Jurkat, Clone E6-1 (cell line): ENCODE measurements around the gene DCDC2C.

Source experiments
- DNase-seq: peaks from one replicate; pipeline ENCODE4 v3.0.0-alpha.2; 2011; ENCODE audit warnings: low read depth, low spot score
- H3K4me3 ChIP-seq: 2 replicates; pipeline ENCODE4 v1.5.1; 2011; ENCODE audit warnings: mild to moderate bottlenecking, low read length, control low read depth, moderate library complexity

The DCDC2C gene

GRCh38 chr2:3737128-3737527, 33.8 kb downstream of the DCDC2C start:
- no peak for DNase-seq

GRCh38 chr2:3738454-3738853, 35.1 kb downstream of the DCDC2C start:
- H3K4me3 ChIP-seq = no peak overlapping the region
- DNase-seq = peak; percentile 36

More at GRCh38 chr2:3737128-3737527, 33.8 kb downstream of the DCDC2C start:
- no peak overlapping the region for H3K4me3 ChIP-seq

GRCh38 chr2:3739313-3739712, 35.9 kb downstream of the DCDC2C start:
- H3K4me3 ChIP-seq = no peak overlapping the region
- no peak for DNase-seq

GRCh38 chr2:3741396-3741795, 38.0 kb downstream of the DCDC2C start:
- DNase-seq = peak; percentile 41
- no peak overlapping the region for H3K4me3 ChIP-seq

- H3K4me3 ChIP-seq = no peak overlapping the region
- no peak for DNase-seq
These were observed 38.7 kb downstream of the DCDC2C start for GRCh38 chr2:3741867-3742602.

GRCh38 chr2:3742743-3743508, 39.6 kb downstream of the DCDC2C start:
- DNase-seq = no peak
- no peak overlapping the region for H3K4me3 ChIP-seq

GRCh38 chr2:3743951-3744555, 40.7 kb downstream of the DCDC2C start:
- no peak for DNase-seq
- no peak overlapping the region for H3K4me3 ChIP-seq

- DNase-seq = no peak
- no peak overlapping the region for H3K4me3 ChIP-seq
These were observed 42.5 kb downstream of the DCDC2C start for GRCh38 chr2:3745920-3746319.

- no peak overlapping the region for H3K4me3 ChIP-seq
- no peak for DNase-seq
These were observed 43.8 kb downstream of the DCDC2C start for GRCh38 chr2:3747032-3747654.

GRCh38 chr2:3747826-3748225, 44.5 kb downstream of the DCDC2C start:
- no peak overlapping the region for H3K4me3 ChIP-seq
- DNase-seq = no peak

GRCh38 chr2:3749201-3749600, 45.8 kb downstream of the DCDC2C start:
- H3K4me3 ChIP-seq = no peak overlapping the region
- no peak for DNase-seq

GRCh38 chr2:3751251-3751650, 47.9 kb downstream of the DCDC2C start:
- DNase-seq = no peak
- H3K4me3 ChIP-seq = no peak overlapping the region

GRCh38 chr2:3751806-3752205, 48.4 kb downstream of the DCDC2C start:
- no peak for DNase-seq
- no peak overlapping the region for H3K4me3 ChIP-seq

- no peak overlapping the region for H3K4me3 ChIP-seq
- no peak for DNase-seq
These were observed 49.0 kb downstream of the DCDC2C start for GRCh38 chr2:3752376-3752775.

GRCh38 chr2:3753561-3753960, 50.2 kb downstream of the DCDC2C start:
- no peak for DNase-seq
- no peak overlapping the region for H3K4me3 ChIP-seq

- DNase-seq = no peak
These were observed 50.9 kb downstream of the DCDC2C start for GRCh38 chr2:3754280-3754679.

GRCh38 chr2:3754795-3755194, 51.4 kb downstream of the DCDC2C start:
- H3K4me3 ChIP-seq = no peak overlapping the region
- DNase-seq = no peak

More at GRCh38 chr2:3754280-3754679, 50.9 kb downstream of the DCDC2C start:
- no peak overlapping the region for H3K4me3 ChIP-seq

GRCh38 chr2:3755277-3755676, 51.9 kb downstream of the DCDC2C start:
- DNase-seq = no peak
- H3K4me3 ChIP-seq = no peak overlapping the region

- H3K4me3 ChIP-seq = no peak overlapping the region
- no peak for DNase-seq
These were observed 52.9 kb downstream of the DCDC2C start for GRCh38 chr2:3756306-3756705.

- no peak overlapping the region for H3K4me3 ChIP-seq
- DNase-seq = no peak
These were observed 55.5 kb downstream of the DCDC2C start for GRCh38 chr2:3758906-3759305.
